ENCODE results near the gene OSBPL7. TPM values are rescaled to one million over a fixed set of nuclear protein-coding genes. Genes with fewer than 3 reads are reported as not detected.

The OSBPL7 gene
- total and polyA plus RNA-seq, 2 donors = 6.1 to 13.3 TPM

GRCh38 chr17:47841488-47842291 lies 20.1 kb upstream of the OSBPL7 start:
- no peak for DNase-seq (ENCODE audit: low read depth in 6 of 9, low spot score in 9 of 9)
- 82% methylated on average over 16 of the region's 16 CpGs for whole genome bisulfite sequencing
- Histone ChIP-seq H3K27me3 (ENCODE audit: control insufficient read depth in 2 of 2, insufficient read depth in 1 of 2, low read length in 1 of 2) (peaks cover 20 to 34% of the 10 kb centered on the region in 2 donors), H3K4me1 (ENCODE audit: control insufficient read depth in 2 of 2, insufficient read depth in 2 of 2, low read length in 2 of 2) (peaks cover 11 to 41% of the 10 kb centered on the region in 2 donors), H3K36me3 (ENCODE audit: control insufficient read depth in 2 of 2, insufficient read depth in 2 of 2, low read length in 1 of 2) (peaks cover 0 to 4% of the 10 kb centered on the region in 2 donors), H3K9me3 (ENCODE audit: control insufficient read depth in 2 of 2, insufficient read depth in 1 of 2, low read length in 1 of 2) (no peaks in the 10 kb centered on the region), H3K4me3 (ENCODE audit: low read length in 2 of 2) (peak overlapping the region; percentile 68 to 79), H3K27ac (ENCODE audit: low read depth in 1 of 2, low read length in 1 of 2) (no peak overlapping the region)

GRCh38 chr17:47840742-47841487 lies 19.3 kb upstream of the OSBPL7 start, which contains the start of gene SCRN2:
Gene SCRN2 (minus strand): TSS chr17:47841273. CDS start chr17:47840843, 430 bp downstream.
- under 1% methylated on average over 55 of the region's 55 CpGs for WGBS
- peak; percentile 56 to 90 (median 81) for DNase-seq (ENCODE audit: low read depth in 6 of 9, low spot score in 9 of 9)
- H3K27me3 ChIP-seq (ENCODE audit: control insufficient read depth in 2 of 2, insufficient read depth in 1 of 2, low read length in 1 of 2) = peaks cover 13 to 26% of the 10 kb centered on the region in 2 donors
- peaks cover 0 to 1% of the 10 kb centered on the region in 2 donors for H3K9me3 ChIP-seq (ENCODE audit: control insufficient read depth in 2 of 2, insufficient read depth in 1 of 2, low read length in 1 of 2)
- peak within 1 kb of the TSS in 1 of 2 donors; percentile 67 for H3K27ac ChIP-seq (ENCODE audit: low read depth in 1 of 2, low read length in 1 of 2)
- H3K4me3 ChIP-seq (ENCODE audit: low read length in 2 of 2) = peak within 1 kb of the TSS; percentile 68 to 79
- H3K4me1 ChIP-seq (ENCODE audit: control insufficient read depth in 2 of 2, insufficient read depth in 2 of 2, low read length in 2 of 2) = peaks cover 11 to 34% of the 10 kb centered on the region in 2 donors
- H3K36me3 ChIP-seq (ENCODE audit: control insufficient read depth in 2 of 2, insufficient read depth in 2 of 2, low read length in 1 of 2) = peaks cover 5 to 6% of the 10 kb centered on the region in 2 donors

DNA sequence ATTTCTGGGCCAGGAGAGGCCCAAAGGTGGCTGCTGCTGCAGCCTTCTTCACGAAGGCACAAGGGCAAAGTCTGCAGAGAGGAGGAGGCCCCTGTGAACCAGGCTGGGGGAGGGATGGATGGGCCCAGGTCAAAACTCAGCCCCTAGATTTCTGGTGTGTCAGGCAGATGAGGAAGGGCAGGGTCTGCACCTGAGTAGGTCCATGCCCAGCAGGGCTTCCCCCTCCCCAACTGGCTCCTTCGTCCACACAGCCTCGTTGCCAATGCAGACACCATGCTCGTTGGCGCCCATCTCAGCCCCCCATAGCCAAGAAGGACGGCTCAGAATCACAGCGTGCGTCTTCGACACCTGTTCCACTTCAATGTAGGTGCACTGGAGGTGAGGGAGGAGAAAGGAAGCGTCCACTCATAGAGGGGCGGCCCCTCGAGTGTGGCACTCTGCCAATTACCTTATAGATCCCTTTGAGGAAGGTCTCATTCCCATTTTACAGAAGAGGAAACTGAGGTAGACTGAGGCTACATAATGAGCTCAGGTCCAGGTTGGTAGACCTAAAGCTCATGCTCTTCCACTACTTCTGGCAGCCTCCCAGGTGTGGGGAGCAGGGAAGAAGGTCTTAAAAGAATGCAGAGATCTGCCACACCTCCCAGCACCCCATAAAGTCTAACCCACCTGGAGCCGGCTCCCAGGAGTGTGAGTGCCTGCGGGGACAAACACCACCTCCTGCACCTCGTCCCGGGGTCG lies 18.6 kb upstream of the OSBPL7 start:
- Histone ChIP-seq H3K4me1 (ENCODE audit: control insufficient read depth in 2 of 2, insufficient read depth in 2 of 2, low read length in 2 of 2) (peaks cover 11 to 34% of the 10 kb centered on the region in 2 donors), H3K27ac (ENCODE audit: low read depth in 1 of 2, low read length in 1 of 2) (no peak overlapping the region), H3K36me3 (ENCODE audit: control insufficient read depth in 2 of 2, insufficient read depth in 2 of 2, low read length in 1 of 2) (peaks cover 6 to 11% of the 10 kb centered on the region in 2 donors), H3K4me3 (ENCODE audit: low read length in 2 of 2) (peak overlapping the region; percentile 68 to 79), H3K9me3 (ENCODE audit: control insufficient read depth in 2 of 2, insufficient read depth in 1 of 2, low read length in 1 of 2) (peaks cover 0 to 1% of the 10 kb centered on the region in 2 donors), H3K27me3 (ENCODE audit: control insufficient read depth in 2 of 2, insufficient read depth in 1 of 2, low read length in 1 of 2) (peaks cover 6 to 19% of the 10 kb centered on the region in 2 donors)
- DNase-seq (ENCODE audit: low read depth in 6 of 9, low spot score in 9 of 9) = no peak
- WGBS = 61% methylated on average over 17 of the region's 17 CpGs

GRCh38 chr17:47839071-47839470 lies 17.5 kb upstream of the OSBPL7 start:
- Histone ChIP-seq H3K36me3 (ENCODE audit: control insufficient read depth in 2 of 2, insufficient read depth in 2 of 2, low read length in 1 of 2) (peaks cover 6 to 11% of the 10 kb centered on the region in 2 donors), H3K27me3 (ENCODE audit: control insufficient read depth in 2 of 2, insufficient read depth in 1 of 2, low read length in 1 of 2) (peaks cover 0 to 8% of the 10 kb centered on the region in 2 donors), H3K4me3 (ENCODE audit: low read length in 2 of 2) (no peak overlapping the region), H3K4me1 (ENCODE audit: control insufficient read depth in 2 of 2, insufficient read depth in 2 of 2, low read length in 2 of 2) (peaks cover 11 to 30% of the 10 kb centered on the region in 2 donors), H3K27ac (ENCODE audit: low read depth in 1 of 2, low read length in 1 of 2) (no peak overlapping the region), H3K9me3 (ENCODE audit: control insufficient read depth in 2 of 2, insufficient read depth in 1 of 2, low read length in 1 of 2) (peaks cover 0 to 1% of the 10 kb centered on the region in 2 donors)
- no peak for DNase-seq (ENCODE audit: low read depth in 6 of 9, low spot score in 9 of 9)
- 97% methylated on average over 5 of the region's 5 CpGs for WGBS

- peaks cover 0 to 5% of the 10 kb centered on the region in 2 donors for H3K27me3 ChIP-seq (ENCODE audit: control insufficient read depth in 2 of 2, insufficient read depth in 1 of 2, low read length in 1 of 2)
- peaks cover 11 to 28% of the 10 kb centered on the region in 2 donors for H3K4me1 ChIP-seq (ENCODE audit: control insufficient read depth in 2 of 2, insufficient read depth in 2 of 2, low read length in 2 of 2)
- WGBS = 98% methylated on average over 13 of the region's 13 CpGs
- DNase-seq (ENCODE audit: low read depth in 6 of 9, low spot score in 9 of 9) = no peak
- H3K27ac ChIP-seq (ENCODE audit: low read depth in 1 of 2, low read length in 1 of 2) = no peak overlapping the region
- H3K4me3 ChIP-seq (ENCODE audit: low read length in 2 of 2) = no peak overlapping the region
- H3K9me3 ChIP-seq (ENCODE audit: control insufficient read depth in 2 of 2, insufficient read depth in 1 of 2, low read length in 1 of 2) = peaks cover 0 to 1% of the 10 kb centered on the region in 2 donors
- peaks cover 6 to 11% of the 10 kb centered on the region in 2 donors for H3K36me3 ChIP-seq (ENCODE audit: control insufficient read depth in 2 of 2, insufficient read depth in 2 of 2, low read length in 1 of 2)
These were observed 17.0 kb upstream of the OSBPL7 start for GRCh38 chr17:47838636-47839035.

DNA sequence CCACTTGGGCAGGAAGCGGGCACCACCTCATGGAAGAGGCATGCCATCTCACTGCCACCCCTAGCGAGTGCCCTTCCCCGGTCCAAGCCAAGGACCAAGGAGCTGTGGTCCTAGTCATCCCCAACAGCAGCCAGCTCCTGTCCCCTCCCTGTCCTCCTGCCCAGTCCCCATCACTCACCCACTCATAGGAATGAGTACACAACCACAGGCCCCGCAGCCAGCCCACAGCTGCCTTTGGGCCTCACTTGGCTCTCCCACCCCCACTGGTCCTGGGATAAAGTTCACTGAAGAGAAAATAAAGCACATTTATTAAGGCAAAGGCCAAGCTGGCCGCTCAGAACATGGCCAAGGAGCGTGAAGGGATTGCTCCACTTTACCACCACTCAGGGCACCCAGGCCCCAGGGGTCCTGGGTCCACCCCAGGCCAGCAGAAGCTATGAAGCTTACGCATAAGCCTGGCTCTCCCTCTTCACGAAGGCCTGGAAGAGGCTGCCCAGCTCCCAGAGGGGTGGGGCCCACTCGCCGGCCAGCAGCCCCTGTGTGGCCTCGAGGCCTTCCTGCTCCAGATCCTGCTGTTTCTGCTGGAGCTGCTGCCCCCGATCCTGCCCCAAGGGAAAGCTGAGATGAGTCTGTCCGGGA lies 15.9 kb upstream of the OSBPL7 start:
- WGBS = 94% methylated on average over 13 of the region's 13 CpGs
- Histone ChIP-seq H3K27me3 (ENCODE audit: control insufficient read depth in 2 of 2, insufficient read depth in 1 of 2, low read length in 1 of 2) (peaks cover 0 to 5% of the 10 kb centered on the region in 2 donors), H3K4me1 (ENCODE audit: control insufficient read depth in 2 of 2, insufficient read depth in 2 of 2, low read length in 2 of 2) (peaks cover 11 to 18% of the 10 kb centered on the region in 2 donors), H3K9me3 (ENCODE audit: control insufficient read depth in 2 of 2, insufficient read depth in 1 of 2, low read length in 1 of 2) (peaks cover 0 to 1% of the 10 kb centered on the region in 2 donors), H3K27ac (ENCODE audit: low read depth in 1 of 2, low read length in 1 of 2) (no peak overlapping the region), H3K36me3 (ENCODE audit: control insufficient read depth in 2 of 2, insufficient read depth in 2 of 2, low read length in 1 of 2) (peaks cover 6 to 11% of the 10 kb centered on the region in 2 donors), H3K4me3 (ENCODE audit: low read length in 2 of 2) (no peak overlapping the region)
- DNase-seq (ENCODE audit: low read depth in 6 of 9, low spot score in 9 of 9) = no peak

DNA sequence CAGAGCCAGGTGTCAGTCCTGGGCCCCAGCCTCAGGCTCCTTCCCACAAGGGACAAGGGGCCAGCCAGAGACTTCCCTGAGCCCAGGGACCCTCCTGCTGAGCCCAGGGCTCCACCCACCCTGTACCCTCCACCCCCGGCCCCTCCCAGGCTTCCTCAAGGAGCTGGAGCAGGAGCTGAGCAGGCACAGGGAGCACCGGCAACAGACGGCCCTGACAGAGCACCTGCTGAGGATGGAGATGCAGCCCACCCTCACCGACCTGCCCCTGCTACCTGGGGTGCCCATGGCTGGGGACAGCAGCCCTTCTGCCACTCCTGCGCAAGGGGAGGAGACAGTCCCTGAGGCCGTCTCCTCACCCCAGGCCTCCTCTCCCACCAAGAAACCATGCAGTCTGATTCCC lies 15.0 kb upstream of the OSBPL7 start:
- Histone ChIP-seq H3K9me3 (ENCODE audit: control insufficient read depth in 2 of 2, insufficient read depth in 1 of 2, low read length in 1 of 2) (peaks cover 0 to 1% of the 10 kb centered on the region in 2 donors), H3K27ac (ENCODE audit: low read depth in 1 of 2, low read length in 1 of 2) (no peak overlapping the region), H3K36me3 (ENCODE audit: control insufficient read depth in 2 of 2, insufficient read depth in 2 of 2, low read length in 1 of 2) (peaks cover 6 to 11% of the 10 kb centered on the region in 2 donors)

DNA sequence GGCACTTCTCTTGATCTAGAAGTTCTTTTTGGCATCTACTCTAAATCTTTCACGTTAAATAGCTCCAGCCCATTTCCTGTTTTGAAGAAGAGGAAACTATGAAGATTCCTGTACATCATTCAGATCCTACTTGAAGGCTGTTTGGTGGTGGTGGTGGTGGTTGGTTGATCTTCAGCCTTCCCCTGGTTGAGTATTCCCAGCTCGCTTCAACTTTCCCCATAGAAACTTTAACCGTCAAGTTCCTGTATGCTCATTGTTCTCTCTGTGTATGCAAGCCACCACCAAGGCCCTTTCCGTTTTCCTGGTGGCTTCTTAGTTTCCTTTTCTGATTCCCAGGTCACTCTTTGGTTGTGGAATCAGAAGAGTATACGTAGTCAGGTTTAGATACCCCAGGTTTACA lies 13.2 kb upstream of the OSBPL7 start:
- 72% methylated on average over 5 of the region's 5 CpGs for WGBS
- H3K4me1 ChIP-seq (ENCODE audit: control insufficient read depth in 2 of 2, insufficient read depth in 2 of 2, low read length in 2 of 2) = peaks cover 11 to 21% of the 10 kb centered on the region in 2 donors
- peaks cover 6 to 11% of the 10 kb centered on the region in 2 donors for H3K36me3 ChIP-seq (ENCODE audit: control insufficient read depth in 2 of 2, insufficient read depth in 2 of 2, low read length in 1 of 2)
- no peak overlapping the region for H3K4me3 ChIP-seq (ENCODE audit: low read length in 2 of 2)
- peaks cover 0 to 1% of the 10 kb centered on the region in 2 donors for H3K9me3 ChIP-seq (ENCODE audit: control insufficient read depth in 2 of 2, insufficient read depth in 1 of 2, low read length in 1 of 2)
- H3K27me3 ChIP-seq (ENCODE audit: control insufficient read depth in 2 of 2, insufficient read depth in 1 of 2, low read length in 1 of 2) = no peaks in the 10 kb centered on the region
- no peak overlapping the region for H3K27ac ChIP-seq (ENCODE audit: low read depth in 1 of 2, low read length in 1 of 2)
- DNase-seq (ENCODE audit: low read depth in 6 of 9, low spot score in 9 of 9) = no peak

More for the DNA sequence above, 15.0 kb upstream of the OSBPL7 start:
- Histone ChIP-seq H3K27me3 (ENCODE audit: control insufficient read depth in 2 of 2, insufficient read depth in 1 of 2, low read length in 1 of 2) (peaks cover 0 to 5% of the 10 kb centered on the region in 2 donors), H3K4me3 (ENCODE audit: low read length in 2 of 2) (no peak overlapping the region), H3K4me1 (ENCODE audit: control insufficient read depth in 2 of 2, insufficient read depth in 2 of 2, low read length in 2 of 2) (peaks cover 13 to 22% of the 10 kb centered on the region in 2 donors)
- WGBS = 98% methylated on average over 6 of the region's 6 CpGs
- no peak for DNase-seq (ENCODE audit: low read depth in 6 of 9, low spot score in 9 of 9)

Data from thymus (tissue), 11 donors.